Upper lobe of right lung (tissue), 1 donor: ENCODE measurements around the gene TLCD3B. TPM values are rescaled to one million over a fixed set of nuclear protein-coding genes. Genes with fewer than 3 reads are reported as not detected.

ENCODE experiments used
- ATAC-seq: fragments of 200-7000 bp; cut with Tn5 transposase; one replicate; pipeline ENCODE4 v1.9.1; 2020; ENCODE audit warnings: mild to moderate bottlenecking, moderate library complexity
- DNase-seq: peaks from one replicate; pipeline ENCODE4 v3.0.0-alpha.2; 2020
- H3K27ac ChIP-seq: fragments of 200-600 bp; one replicate; pipeline ENCODE4 v1.8.0; 2022
- H3K27me3 ChIP-seq: fragments of 200-600 bp; one replicate; pipeline ENCODE4 v1.8.0; 2022; ENCODE audit warnings: mild to moderate bottlenecking
- H3K36me3 ChIP-seq: fragments of 200-600 bp; one replicate; pipeline ENCODE4 v1.8.0; 2022
- H3K4me1 ChIP-seq: fragments of 200-600 bp; one replicate; pipeline ENCODE4 v1.8.0; 2022
- H3K4me3 ChIP-seq: fragments of 200-600 bp; one replicate; pipeline ENCODE4 v1.8.0; 2022; ENCODE audit warnings: mild to moderate bottlenecking
- H3K9me3 ChIP-seq: fragments of 200-600 bp; one replicate; pipeline ENCODE4 v1.8.0; 2022
- CTCF ChIP-seq: fragments of 200-600 bp; IDR thresholded peaks from one replicate; pipeline ENCODE4 v1.8.0; 2022; ENCODE audit warnings: antibody characterized with exemption
- intact Hi-C: fragments of 100-400 bp; cut with DNase I; formaldehyde crosslinking; loops from one replicate; pipeline ENCODE4 v1.11.0; 2022
- total RNA-seq: library from RNA; stranded (reverse); fragmentation: NEBNext Ultra II Directional; extraction: Animal tissue kit (Norgen Biotek cat#: 25700); gene quantifications from one replicate; pipeline ENCODE4 v1.2.1, GENCODE V29; 2021
- donor health status: DM: no; HTN: yes; CAD: no; lungs with severe emphysema.

The TLCD3B gene
- total RNA-seq, 1 donor from 2014 or later, result not detected

GRCh38 chr16:30067584-30067916 is 36.5 kb upstream of the TLCD3B start:
- Histone ChIP-seq H3K27ac (no peak overlapping the region), H3K9me3 (no peaks in the 10 kb centered on the region), H3K27me3 (no peaks in the 10 kb centered on the region), H3K36me3 (peaks cover 58% of the 10 kb centered on the region), H3K4me3 (peak overlapping the region; percentile 87), H3K4me1 (peaks cover 41% of the 10 kb centered on the region)
- DNase-seq, result no peak
- no peak for TF ChIP-seq CTCF
- intact Hi-C loops, result no loop called here
- ATAC-seq, result no peak

- H3K36me3 ChIP-seq, result peaks cover 52% of the 10 kb centered on the region
- TF ChIP-seq CTCF, result no peak
- H3K4me3 ChIP-seq, result peak overlapping the region; percentile 87
- peaks cover 41% of the 10 kb centered on the region for H3K4me1 ChIP-seq
- no peaks in the 10 kb centered on the region for H3K27me3 ChIP-seq
- ATAC-seq (peak; percentile 1), DNase-seq (no peak)
- no peaks in the 10 kb centered on the region for H3K9me3 ChIP-seq
- intact Hi-C loops, result no loop called here
- peak overlapping the region; percentile 99 for H3K27ac ChIP-seq
These were observed 35.9 kb upstream of the TLCD3B start for GRCh38 chr16:30066761-30067583.

GRCh38 chr16:30065943-30066760 is 35.1 kb upstream of the TLCD3B start:
- Histone ChIP-seq H3K4me3 (peak overlapping the region; percentile 87), H3K36me3 (peaks cover 44% of the 10 kb centered on the region), H3K9me3 (no peaks in the 10 kb centered on the region), H3K27ac (peak overlapping the region; percentile 99), H3K27me3 (no peaks in the 10 kb centered on the region), H3K4me1 (peaks cover 41% of the 10 kb centered on the region)
- ATAC-seq (peak; percentile 11), DNase-seq (peak; percentile 84)
- intact Hi-C loops, result no loop called here
- no peak for TF ChIP-seq CTCF

GRCh38 chr16:30065102-30065942 is 34.3 kb upstream of the TLCD3B start, which contains the start of gene ALDOA:
ALDOA (plus strand) TSS chr16:30065760; CDS start chr16:30066898, 1,138 bp downstream.
- peak; percentile 93 for ATAC-seq
- intact Hi-C loops, result no loop called here
- H3K4me1 ChIP-seq, result peaks cover 41% of the 10 kb centered on the region

More at GRCh38 chr16:30065102-30065942, 34.3 kb upstream of the TLCD3B start, which contains the start of gene ALDOA:
- H3K27ac ChIP-seq, result peak within 1 kb of the TSS; percentile 99
- H3K9me3 ChIP-seq, result no peaks in the 10 kb centered on the region
- DNase-seq, result peak; percentile 99
- peak within 1 kb of the TSS; percentile 87 for H3K4me3 ChIP-seq
- TF ChIP-seq CTCF, result peak; percentile 7
- peaks cover 36% of the 10 kb centered on the region for H3K36me3 ChIP-seq
- no peaks in the 10 kb centered on the region for H3K27me3 ChIP-seq
